ENCODE measurements around the gene CFAP97D2.

GRCh38 chr13:114134111-114134943, 44.7 kb upstream of the CFAP97D2 start:
- TF ChIP-seq CTCF (IDR thresholded peaks at IDR 0.05 in 8 of 11, conservative IDR thresholded peaks at IDR 0.05 in 3 of 11) (no peak), POLR2AphosphoS5 (IDR thresholded peaks at IDR 0.05) (peak in 2 of 3 donors; percentile 12 to 40)
